Left kidney (tissue), 8 donors: ENCODE data around the gene NCLN. TPM values are rescaled to one million over a fixed set of nuclear protein-coding genes. Genes with fewer than 3 reads are reported as not detected.

Experiments
- DNase-seq: peaks from one replicate; pipeline ENCODE4 v3.0.0-alpha.2; 2013
- long read RNA-seq, 8 donors: transcript quantifications; one replicate each; lab custom pipeline, GENCODE V29; 2026
- polyA plus RNA-seq: library from polyadenylated mRNA; unstranded; fragments of 120-200 nt; gene quantifications from one replicate; pipeline ENCODE4 v1.2.1, GENCODE V29; 2013; ENCODE audit not compliant: insufficient read length

The NCLN gene, protein sequence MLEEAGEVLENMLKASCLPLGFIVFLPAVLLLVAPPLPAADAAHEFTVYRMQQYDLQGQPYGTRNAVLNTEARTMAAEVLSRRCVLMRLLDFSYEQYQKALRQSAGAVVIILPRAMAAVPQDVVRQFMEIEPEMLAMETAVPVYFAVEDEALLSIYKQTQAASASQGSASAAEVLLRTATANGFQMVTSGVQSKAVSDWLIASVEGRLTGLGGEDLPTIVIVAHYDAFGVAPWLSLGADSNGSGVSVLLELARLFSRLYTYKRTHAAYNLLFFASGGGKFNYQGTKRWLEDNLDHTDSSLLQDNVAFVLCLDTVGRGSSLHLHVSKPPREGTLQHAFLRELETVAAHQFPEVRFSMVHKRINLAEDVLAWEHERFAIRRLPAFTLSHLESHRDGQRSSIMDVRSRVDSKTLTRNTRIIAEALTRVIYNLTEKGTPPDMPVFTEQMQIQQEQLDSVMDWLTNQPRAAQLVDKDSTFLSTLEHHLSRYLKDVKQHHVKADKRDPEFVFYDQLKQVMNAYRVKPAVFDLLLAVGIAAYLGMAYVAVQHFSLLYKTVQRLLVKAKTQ
- polyA plus RNA-seq, result 38.7 TPM
- long read RNA-seq, donor 1, full-length matches to known transcripts, result 6 of 6 reads
- long read RNA-seq, donor 1, partial matches to known transcripts, result 0 of 6 reads
- long read RNA-seq, donor 1, other reads (novel, unspliced or antisense), result 0 of 6 reads
- long read RNA-seq, donor 2, full-length matches to known transcripts, result 1 of 1 reads
- long read RNA-seq, donor 2, partial matches to known transcripts, result 0 of 1 reads
- long read RNA-seq, donor 2, other reads (novel, unspliced or antisense), result 0 of 1 reads
- long read RNA-seq, donor 3, full-length matches to known transcripts, result 5 of 5 reads
- long read RNA-seq, donor 3, partial matches to known transcripts, result 0 of 5 reads
- long read RNA-seq, donor 3, other reads (novel, unspliced or antisense), result 0 of 5 reads
- long read RNA-seq, donor 4, result 0 reads
- long read RNA-seq, donor 5, full-length matches to known transcripts, result 4 of 36 reads
- long read RNA-seq, donor 5, partial matches to known transcripts, result 27 of 36 reads
- long read RNA-seq, donor 5, other reads (novel, unspliced or antisense), result 5 of 36 reads
- long read RNA-seq, donor 6, full-length matches to known transcripts, result 4 of 9 reads
- long read RNA-seq, donor 6, partial matches to known transcripts, result 0 of 9 reads
- long read RNA-seq, donor 6, other reads (novel, unspliced or antisense), result 5 of 9 reads
- long read RNA-seq, donor 7, full-length matches to known transcripts, result 1 of 10 reads
- long read RNA-seq, donor 7, partial matches to known transcripts, result 9 of 10 reads
- long read RNA-seq, donor 7, other reads (novel, unspliced or antisense), result 0 of 10 reads
- long read RNA-seq, donor 8, full-length matches to known transcripts, result 4 of 4 reads
- long read RNA-seq, donor 8, partial matches to known transcripts, result 0 of 4 reads
- long read RNA-seq, donor 8, other reads (novel, unspliced or antisense), result 0 of 4 reads

DNA sequence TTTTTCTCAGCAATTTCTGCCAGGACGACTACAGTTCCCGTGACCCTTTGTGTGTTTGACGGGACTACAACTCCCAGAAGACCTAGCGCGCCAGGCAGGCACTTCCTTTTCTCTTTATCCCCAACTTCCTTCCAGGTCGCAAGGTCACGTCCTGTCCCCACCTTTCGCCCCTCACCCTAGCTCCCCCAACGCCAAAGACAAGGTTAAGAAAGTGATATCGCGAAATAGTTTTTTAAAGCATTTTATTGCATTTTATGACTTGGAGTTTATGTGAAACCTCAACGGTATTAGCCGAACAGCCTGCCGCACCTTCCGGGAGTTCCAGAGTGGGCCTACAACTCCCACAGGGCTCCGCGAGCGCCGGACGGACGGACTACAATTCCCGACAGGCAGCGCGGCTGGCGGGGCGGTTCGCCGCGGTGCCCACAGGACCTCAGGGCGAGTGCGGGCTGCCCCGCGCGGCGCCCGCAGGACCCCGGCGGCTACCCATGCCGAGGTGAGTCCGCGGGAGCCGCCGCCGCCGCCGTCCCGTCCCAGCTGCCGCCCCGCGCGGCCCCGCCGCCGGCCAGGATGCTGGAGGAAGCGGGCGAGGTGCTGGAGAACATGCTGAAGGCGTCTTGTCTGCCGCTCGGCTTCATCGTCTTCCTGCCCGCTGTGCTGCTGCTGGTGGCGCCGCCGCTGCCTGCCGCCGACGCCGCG is at the start of gene NCLN:
TSS of gene NCLN (plus strand) at position 470 of the 699 bp plus-strand sequence. CDS start at position 571, 101 bp downstream.
- peak; percentile 96 for DNase-seq

DNA sequence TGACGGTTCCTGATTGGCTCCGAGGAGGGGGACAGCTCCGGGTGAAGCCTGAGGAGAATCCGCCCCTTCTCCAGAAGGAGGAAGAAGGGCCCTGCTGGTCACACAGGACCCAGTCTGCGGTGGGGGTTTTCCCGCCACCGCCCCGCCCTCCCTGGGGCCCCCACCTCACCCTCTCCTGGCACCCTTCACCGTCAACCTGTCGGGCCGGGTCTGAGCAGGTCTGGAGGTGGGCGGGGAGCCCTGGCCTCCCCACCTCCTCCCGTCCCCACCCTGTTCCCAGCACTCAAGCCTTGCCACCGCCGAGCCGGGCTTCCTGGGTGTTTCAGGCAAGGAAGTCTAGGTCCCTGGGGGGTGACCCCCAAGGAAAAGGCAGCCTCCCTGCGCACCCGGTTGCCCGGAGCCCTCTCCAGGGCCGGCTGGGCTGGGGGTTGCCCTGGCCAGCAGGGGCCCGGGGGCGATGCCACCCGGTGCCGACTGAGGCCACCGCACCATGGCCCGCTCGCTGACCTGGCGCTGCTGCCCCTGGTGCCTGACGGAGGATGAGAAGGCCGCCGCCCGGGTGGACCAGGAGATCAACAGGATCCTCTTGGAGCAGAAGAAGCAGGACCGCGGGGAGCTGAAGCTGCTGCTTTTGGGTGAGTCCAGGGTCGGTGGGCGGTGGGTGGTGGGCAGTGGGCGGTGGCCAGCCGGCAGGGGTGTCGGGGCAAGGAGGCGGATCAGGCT is 49.6 kb upstream of the NCLN start, which contains the start of gene GNA15:
TSS of gene GNA15 (plus strand) at position 73 of the 723 bp plus-strand sequence. CDS start at position 491, 418 bp downstream.
- DNase-seq, result no peak

DNA sequence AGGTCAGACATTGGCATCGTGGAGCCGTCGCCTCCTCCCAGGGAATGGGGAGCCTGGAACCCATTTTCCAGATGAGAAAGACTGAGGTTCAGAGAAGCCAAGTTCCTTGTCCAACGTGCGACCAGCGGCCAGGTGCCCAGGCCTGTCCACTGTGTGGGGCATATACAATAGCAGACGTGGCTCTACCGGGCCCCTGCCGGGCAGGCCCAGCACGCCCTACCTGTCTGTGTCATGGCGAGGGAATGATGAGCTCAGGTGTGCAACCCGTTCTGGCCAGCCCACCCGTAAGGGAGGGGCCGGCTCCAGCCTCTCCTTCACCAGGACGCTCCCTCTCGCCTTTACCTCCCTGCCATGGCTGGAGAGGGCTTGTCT is 49.1 kb upstream of the NCLN start:
- DNase-seq, result no peak

DNA sequence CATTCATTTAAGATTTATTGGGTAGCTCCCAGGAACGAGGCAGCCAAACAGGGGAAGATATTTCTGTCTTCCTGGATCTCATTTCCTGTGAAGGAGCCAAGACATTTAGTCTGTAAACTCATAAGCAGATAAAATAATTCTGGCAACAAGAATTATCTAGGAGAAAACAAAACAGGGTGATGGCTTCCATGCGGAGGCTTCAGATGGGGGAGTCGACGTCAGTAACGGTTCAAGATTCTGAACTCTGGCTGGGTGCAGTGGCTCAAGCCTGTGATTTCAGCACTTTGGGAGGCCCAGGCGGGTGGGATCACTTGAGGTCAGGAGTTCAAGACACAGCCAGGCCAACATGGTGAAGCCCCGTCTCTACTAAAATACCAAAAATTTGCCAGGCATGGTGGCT is 48.6 kb upstream of the NCLN start:
- peak; percentile 39 for DNase-seq

DNA sequence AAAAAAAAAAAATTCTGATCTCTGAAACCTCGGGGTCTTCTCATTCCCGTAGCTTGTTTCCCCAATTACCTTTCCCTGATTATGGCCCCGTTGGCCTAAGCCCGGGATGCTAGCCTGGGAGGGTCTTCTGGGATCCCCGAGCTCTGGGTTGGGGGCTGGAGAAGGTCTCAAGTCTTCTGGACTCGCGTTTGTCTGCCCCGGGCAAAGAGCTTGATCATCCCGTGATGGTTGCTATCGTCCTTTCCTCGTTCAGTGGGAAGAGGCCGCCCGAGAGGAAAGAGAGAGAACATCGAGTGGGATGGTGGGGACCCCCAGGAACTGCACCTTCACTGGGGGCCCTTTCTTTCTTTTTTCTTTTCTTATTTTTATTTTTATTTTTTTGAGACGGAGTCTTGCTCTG is 47.5 kb upstream of the NCLN start:
- DNase-seq, result no peak

DNA sequence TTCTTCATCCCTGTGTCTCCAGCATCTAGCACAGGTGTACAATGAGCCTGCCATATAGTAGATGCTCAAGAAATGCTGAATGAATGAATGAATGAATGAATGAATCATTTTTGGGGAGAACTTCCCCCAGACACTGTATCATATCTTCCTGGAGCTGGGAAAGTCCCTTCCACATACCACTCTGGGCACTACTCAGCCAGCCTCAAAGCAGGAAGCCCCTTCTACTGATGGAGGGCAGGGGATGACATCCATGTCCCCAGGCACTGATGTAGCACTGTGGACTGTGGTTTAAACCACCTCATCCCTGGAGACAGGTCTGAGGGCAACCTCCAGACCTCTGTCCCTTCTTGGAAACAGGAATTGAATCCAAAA is 45.1 kb upstream of the NCLN start:
- no peak for DNase-seq

DNA sequence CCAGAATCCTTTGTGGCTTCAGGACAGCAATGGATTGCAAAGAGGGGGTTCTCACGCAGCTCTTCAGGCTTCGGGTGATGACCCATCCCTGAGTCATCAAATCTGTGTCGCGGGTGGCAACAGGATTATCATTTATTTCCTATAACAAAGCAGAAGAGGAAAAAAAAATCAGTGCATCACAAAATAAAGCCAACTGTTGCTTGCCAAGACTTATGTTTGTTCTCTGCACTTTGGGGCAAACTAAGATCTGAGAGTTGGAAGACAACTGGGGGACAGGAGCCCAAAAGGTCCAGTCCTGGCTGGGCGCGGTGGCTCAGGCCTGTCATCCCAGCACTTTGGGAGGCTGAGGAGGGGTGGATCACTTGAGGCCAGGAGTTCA is 43.4 kb upstream of the NCLN start:
- no peak for DNase-seq

DNA sequence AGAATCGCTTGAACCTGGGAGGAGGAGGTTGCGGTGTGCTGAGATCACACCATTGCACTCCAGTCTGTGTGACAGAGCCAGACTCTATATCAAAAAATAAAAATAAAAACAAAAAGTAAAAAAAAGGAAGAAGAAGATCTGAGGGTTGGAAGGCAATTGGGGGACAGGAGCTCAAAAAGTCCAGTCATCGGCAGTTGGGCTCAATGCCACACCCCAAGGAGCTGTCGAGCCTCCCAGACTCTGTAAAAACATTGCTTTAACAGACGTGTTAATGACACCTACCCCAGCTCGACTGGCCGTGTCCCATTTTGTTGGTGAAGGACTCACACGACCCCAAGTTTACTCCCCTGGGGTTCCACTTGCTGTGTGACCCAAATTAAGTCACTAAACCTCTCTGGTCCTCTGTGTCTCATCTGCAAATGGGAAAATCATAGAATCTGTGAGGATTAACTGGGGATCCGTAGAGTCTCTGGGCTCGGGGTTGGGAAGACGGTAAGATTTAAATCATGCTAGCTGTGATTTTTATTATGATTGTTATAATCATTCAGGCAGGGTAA is 42.9 kb upstream of the NCLN start:
- no peak for DNase-seq

DNA sequence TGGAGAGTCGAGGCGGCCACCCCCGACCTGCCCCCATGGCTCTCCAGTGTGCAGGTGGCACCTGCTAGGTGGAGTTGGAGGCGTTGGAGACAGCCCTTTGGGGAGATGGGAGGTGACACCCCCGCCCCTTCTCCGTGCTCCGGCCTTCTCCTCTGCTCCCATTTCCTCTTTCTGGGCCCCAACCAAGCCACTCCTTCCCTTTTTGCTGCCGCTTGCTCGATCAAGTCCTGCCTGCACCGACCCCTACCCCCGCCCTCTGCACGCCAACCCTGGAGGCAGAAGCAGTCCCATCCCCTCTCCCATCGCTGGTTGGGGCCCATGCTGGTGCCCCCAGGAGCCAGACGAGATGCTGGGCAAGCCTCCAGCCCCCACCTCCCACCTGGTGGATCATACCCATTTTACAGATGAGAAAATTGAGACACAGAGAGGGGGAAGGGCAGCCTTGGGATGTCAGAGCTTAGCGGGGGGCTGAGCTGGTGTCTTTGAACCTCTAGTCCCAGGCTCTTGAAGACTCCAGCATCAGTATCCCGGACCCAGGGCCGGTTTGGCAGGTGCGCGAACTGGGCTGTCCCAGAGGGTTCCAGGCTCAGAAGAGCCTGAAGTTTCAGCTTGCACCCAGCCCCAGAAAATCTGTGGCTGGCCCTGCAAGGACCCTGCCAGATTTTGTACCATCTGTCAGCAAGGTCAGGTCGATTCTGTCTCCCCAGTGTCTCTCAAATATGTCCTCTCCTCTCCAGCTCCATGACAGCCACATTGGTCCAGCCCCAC is 39.6 kb upstream of the NCLN start:
- no peak for DNase-seq

DNA sequence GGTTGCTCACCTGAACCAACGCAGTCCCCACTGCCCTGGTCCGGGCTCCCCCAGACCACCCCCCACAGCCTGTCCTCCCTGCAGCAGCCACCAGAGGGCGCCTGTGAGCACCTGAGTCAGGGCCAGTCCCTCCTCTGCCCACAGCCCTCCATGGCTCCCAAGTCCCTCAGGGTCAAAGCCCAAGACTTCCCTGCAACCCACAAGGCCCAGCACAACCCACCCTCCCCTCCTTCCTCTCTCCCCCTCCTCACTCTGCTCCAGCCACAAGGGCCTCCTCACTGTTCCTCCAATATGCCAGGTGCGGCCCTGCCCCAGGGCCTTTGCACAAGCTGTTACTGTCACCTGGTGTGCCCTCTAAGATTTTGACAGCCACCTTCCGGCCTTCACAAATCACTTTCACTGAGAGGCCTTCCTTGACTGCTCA is 39.0 kb upstream of the NCLN start:
- no peak for DNase-seq

DNA sequence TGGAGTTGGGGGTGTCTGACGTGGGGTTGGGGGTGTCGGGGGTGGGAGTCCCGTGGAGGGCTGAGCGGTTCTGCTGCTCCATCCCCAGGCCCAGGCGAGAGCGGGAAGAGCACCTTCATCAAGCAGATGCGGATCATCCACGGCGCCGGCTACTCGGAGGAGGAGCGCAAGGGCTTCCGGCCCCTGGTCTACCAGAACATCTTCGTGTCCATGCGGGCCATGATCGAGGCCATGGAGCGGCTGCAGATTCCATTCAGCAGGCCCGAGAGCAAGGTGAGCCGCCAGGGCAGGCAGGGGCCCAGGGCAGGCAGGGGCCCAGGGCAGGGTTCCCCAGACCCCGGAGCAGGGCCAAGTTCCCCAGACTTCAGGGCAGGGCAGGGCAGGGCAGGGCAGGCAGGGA is 37.2 kb upstream of the NCLN start:
- no peak for DNase-seq

DNA sequence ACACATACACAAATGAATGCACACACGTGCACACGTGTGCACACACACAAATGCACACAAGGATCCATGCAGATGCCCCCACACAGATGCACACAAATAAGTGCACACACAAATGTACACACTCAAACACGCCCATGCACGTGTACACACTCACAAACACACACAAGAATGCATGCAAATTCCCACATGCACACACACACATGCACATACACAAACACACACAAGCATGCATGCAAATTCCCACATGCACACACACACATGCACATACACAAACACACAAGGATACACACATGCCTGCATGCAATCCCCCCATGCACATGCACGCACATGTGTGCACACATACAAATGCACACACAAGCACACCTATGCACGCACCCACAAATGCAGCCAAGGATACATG is 36.6 kb upstream of the NCLN start:
- DNase-seq, result no peak

DNA sequence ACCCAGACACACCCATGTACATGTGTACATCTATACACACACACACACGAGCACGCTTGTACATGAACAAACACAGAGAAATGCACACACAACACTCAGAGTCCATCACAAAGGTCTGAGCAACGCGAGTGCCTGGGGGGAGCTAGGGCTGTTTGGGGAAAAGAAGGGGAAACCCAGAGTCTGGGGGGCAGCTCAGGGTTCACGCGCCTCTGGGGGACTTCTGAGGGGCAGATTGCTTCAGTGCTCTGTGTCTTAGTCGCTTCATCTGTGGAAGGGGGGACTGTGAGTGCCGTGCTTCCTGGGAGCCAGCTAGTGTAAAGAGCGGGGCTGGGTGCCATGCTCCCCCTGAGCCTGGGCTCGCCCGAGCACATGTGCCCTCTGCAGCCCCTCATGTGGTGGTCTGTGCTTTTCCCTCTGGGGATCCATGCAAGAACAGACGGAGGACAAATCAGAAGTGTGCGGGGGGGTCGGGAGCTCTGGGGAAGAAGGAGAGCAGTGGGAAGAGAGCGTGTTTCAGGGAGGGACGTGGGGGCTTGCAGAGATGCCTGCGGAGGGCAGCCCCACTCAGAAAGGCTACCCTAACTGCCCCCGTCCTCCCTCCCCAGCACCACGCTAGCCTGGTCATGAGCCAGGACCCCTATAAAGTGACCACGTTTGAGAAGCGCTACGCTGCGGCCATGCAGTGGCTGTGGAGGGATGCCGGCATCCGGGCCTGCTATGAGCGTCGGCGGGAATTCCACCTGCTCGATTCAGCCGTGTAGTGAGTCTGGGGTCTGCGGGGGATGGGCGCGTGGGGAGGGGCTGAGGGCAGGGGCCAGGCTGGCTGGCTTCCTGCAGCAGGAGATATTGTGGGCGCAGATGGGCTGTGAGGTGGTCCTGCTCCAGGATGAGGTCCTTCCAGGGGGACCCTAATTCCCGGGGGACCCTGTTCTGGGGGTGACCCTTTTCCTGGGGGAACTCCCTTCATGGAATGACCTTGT is 35.9 kb upstream of the NCLN start:
- no peak for DNase-seq

DNA sequence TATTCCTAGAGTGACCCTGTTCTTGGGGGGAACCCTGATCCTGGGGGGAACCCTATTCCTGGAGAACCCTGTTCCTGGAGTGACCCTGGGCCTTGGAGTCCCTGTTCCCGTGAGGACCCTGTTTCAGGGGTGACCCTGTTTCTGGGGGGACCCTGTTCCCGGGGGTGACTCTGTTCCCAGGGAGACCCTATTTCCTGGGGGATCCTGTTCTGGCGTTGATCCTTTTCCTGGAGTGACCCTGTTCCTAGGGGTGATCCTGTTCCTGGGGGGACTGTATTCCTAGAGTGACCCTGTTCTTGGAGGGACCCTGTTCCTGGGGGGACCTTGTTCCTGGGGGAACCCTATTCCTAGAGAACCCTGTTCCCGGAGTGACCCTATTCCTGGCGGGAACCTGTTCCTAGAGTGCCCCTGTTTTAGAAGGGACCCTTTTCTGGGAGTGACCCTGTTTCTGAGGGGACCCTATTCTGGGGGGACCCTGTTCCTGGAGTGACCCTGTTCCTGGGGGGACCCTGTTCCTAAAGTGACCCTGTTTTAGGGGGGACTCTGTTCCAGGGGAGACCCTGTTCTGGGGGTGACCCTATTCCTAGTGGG is 34.9 kb upstream of the NCLN start:
- DNase-seq, result no peak

DNA sequence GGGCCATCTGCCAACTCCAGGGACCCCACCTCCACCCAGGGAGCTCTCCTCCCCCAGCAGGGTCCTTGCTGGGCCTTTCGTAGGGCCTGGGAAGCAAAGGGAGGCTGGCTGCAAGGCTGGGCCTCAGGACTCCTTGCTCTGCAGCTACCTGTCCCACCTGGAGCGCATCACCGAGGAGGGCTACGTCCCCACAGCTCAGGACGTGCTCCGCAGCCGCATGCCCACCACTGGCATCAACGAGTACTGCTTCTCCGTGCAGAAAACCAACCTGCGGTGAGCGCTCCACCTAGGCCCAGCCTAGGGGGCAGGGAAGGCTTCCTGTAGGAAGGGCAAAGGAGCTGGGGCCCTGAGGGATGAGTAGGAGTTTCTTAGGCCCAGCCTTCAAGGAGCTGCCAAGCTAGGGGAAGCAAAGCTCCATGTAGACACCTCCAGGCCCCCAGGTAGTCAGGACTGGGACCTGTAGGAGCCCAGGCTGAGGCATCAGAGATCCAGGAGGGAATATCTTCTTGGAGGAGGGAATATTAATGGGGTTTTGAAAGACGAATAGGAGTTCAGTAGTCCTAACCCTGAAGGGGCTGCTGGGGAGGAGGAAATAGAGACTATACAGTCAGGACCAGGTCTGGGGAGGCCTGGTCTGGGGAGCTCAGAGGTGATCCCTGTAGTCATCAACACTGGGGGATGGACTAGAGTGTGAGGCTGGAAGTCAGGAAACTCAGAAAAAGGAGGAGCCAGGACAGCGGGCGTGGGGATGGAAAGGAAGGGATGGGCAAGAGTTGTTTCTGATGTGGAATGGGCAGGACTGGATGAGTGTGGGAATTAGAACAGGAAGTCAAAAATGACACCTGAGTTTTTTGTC is 33.9 kb upstream of the NCLN start:
- DNase-seq, result no peak

DNA sequence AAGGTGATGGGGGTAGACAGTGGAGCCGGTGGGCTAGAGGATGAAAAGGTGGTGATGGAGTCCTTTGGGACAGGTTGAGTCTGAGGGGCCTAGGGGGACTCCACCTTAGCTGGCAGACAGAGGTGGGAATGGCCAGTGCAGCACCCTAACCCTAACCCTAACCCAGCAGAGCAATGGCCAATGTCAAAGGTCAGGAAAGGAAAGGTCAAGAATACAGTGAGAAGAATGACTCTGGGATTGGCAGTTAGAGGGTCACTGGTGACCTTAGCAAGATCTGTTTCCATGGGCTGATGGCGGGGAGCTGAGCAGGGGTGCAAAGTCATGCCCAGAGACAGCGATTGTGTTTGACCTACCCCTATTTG is 33.3 kb upstream of the NCLN start:
- no peak for DNase-seq
